ENCODE data around the gene HECTD2.
"Not testable (repeated sequence)": the region's sequence is repeated elsewhere in the genome, so short reads cannot be mapped to it uniquely, and the experiment has no call there.

HECTD2 gene

DNA sequence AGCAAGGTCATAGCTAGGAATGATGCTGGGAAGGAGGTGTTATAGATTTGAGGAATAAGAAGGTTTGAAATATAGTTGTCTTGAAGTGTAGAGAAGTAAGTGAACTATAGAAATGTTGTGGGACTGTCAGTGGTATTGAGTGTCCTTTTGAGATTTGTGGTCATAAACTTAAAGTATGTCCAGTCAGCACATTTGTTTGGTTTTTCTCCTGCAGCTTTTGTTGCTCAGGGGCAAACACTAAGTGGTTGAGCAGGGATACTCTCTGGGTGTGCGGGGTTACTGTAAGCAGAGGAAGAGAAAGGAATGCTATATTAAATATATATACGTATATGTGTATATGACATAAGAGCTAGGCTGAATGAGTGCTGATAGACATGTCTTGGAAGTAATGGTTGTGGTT is 67.1 kb downstream of the HECTD2 start:
- DNase-seq, result no peak

DNA sequence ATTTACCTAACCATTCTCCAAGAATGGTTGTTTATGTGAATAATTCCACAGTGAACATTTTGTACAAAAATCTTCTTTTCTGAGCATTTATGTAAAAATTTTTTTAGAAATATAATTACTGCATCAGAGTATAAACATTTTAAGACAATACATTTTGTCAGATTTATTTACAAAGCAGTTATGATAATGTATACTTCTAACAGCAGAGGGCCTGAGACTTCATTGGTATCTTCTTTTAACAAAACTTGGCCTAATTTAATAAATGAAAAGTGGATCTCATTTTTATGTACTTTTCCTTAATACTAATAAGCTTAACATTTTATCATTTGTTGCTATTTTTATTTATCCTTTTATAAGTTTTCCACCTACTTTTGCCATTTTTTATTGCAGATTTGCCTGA is 69.4 kb downstream of the HECTD2 start:
- DNase-seq, result no peak

DNA sequence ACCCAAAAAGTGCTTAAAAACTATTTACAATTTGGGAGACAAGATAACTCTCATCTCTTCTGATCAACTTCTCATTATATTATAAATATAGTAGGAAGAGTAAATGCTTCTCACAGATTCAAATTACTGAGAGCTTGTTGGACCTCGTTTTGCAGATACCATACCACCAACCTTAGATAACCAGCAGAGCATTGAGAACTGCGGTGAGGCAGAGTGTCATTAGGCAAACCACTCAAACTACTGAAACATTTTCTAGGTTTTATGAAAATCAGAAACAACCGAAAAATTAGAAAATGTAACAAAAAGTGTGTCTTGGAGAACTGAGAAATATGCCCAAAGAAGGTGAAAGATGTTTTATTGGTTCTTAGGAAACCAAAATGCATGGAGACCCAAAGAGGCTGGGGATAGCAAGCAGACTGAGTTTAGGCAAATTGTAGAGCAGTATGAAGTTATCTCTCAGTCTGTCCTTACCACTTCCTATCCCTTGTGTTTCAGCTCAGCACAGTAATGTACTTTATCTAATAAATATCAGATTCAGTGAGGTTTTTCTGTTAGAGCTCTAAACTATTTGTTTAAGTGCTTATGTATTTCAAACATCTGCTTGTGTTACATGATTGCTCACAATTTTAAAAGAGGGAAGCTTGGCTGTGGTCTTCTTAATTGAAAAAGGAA is 77.9 kb downstream of the HECTD2 start:
- no peak for DNase-seq

DNA sequence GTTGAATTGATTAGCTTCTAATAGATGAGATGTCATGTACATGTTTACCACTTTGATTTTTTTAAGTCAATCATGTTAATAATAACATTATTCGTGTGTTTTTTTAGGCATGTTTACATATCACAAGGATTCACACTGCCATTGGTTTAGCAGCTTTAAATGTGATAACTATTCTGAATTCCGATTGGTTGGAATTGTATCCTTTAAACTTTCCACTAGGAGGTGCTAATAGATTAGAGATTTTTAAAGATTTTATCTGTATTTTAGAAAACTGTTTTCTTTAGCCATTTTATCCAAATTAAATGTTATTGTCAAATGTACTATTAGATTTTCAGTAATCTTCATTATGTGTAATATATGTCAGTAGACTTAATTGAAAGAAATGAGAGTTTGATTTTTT is 83.2 kb downstream of the HECTD2 start:
- peak; percentile 64 for DNase-seq

DNA sequence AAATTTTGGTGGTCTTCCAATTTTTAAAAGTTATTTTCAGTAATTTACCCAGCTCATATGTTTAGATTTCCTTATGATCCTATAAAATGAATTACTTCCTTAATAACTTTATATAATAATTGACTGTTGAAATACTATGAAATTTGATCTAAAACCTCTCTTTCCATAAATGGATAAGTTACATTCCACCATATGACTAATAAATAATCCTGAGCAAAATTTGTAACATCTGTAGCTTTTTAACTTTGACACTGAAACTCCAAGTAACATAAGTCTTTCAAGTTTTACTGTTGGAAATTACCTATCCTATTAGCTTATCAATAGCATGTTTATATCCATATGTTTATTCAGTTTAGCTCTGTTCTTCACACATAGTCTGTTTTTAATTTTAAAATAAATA is 85.3 kb downstream of the HECTD2 start:
- peak; percentile 40 for DNase-seq

DNA sequence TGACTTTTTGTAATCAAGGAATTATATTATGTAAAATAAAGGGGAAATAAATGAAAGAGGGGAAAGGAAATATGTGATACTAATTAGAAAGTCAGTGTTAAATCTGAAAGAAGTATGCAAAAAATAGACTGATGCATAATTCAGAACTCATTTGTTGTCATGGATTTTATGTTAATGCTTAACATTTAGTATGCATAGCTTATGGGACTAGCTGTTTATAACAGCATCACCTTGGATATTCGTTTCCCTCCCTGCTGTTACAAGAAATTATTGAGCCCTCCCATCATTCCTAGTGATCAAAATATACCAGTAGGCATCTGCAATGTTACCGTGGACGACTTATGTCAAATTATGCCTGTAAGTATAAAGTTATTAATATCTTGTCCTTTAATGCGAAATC is 85.9 kb downstream of the HECTD2 start:
- DNase-seq, result no peak

DNA sequence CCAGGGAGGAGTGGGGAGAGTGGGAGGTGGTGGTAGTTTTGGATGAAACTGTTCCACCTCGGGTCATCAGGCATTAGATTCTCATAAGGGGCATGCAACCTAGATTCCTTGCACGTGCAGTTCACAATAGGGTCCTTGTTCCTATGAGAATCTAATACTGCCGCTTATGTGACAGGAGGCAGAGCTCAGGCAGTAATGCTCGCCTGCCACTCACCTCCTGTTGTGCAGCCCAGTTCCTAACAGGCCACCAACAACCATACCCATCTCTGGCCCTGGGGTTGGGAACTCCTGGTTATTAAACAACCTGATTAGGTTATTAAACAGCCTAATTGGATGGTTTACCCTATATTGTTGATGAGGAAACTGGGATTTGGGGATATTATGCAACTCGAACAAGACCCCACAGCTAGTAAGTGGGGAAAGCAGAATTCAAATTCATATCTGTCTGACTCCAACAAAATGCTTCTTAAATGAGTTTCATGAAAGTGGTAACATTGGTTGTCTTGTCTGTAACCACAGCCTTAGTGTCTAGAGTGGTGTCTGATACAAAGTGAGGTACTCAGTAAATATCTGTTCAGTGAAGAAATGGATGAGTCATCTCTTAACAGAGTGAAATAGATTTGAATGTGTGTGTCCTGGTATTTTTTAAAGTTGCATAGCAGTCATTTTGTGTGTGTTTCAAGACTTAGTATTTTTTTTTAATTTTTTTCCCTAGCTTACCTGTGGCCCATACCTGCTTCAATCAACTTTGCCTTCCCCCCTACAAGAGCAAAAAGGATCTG is 101.6 kb downstream of the HECTD2 start:
- DNase-seq, result peak; percentile 94

DNA sequence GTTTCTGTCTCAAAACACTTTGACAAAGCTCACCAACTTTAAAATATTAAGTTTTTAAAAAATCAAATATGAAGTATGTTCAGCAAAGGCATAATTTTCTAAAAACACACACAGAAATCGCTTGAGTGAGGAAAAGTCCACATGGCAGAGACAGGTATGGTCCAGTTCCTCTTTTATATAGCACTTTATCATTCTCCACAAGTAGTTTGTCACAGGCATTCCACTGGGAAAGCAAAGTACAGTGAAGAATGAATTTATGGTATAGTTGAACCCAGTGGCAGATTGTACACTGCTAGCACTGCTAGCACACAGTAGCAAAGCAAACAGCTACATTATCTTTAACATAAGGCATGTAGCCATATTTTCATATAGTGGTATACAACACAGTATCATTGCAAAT is 102.3 kb downstream of the HECTD2 start:
- DNase-seq, result no peak

DNA sequence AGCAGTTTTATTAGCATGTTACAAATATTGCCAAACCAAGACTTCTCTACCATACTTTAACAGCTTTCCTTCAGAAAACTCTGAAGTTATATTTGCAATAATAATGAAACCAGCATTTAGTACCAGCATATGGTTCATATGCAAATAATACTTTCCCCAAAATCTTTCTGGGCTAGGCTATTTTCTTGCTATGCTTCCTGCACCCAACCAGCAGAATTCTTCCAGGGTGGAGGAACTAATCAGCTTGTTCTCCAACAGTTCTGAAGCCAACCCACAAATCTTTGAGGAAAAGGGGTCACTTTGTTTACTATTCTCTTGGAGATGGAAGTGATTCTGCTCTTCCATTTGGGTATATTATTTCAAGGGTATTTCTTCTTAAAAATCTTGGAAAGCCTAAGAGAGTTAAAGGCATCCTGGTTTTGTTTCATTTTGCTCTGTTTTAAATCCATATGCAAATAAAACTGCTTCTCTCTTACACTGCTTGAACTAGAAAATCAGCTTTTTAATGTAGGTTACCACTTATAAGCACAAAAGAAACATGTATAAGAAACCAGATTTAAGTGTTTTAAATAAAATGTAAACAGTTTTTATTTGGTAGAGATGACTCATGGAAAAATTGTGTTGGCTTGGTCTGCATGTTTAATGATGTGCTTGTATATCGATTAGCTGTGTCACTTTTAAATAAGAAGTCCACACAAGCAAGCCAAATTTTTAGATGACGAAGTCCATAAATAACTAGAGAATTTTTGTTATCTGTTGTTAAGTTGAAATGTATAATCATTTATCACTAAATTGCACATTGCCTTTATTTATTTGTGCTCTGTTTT is 103.7 kb downstream of the HECTD2 start:
- DNase-seq, result no peak

DNA sequence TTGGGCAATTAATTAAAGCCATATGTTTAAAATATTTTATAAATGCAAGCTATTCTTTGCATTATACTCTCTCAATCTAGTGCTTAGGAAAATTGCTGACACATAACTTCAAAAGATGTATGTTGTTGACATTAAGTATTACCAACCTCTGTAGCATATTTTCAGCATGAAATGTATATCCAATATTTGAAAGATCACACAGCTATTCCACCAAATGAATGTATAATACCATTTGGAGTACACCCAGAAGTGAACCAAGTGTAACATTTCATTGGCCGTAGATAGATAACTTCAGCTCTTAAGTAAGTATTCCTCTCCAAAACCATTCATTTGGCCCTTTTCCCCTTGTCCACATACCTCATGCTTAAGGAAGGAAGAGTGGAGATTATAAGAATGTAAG is 104.6 kb downstream of the HECTD2 start:
- DNase-seq, result peak; percentile 92

DNA sequence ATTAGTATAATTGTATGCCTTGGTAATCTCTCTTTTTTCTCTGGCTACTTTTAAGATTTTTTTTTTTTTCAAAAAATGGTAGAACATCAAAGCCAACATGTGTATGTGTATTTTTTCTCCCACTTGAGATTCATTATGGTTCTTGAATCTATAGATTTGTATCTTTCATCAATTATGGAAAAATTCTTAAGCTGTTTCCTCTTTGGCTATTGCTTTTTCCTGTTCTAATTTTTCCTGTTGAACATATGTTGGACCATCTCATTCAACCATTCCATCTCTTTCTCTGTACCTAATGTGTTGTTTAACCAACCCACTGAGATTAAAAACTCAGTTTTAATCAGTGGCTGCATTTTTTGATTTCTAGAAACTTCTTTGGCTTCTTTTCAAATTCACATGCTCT is 107.2 kb downstream of the HECTD2 start:
- DNase-seq, result no peak

DNA sequence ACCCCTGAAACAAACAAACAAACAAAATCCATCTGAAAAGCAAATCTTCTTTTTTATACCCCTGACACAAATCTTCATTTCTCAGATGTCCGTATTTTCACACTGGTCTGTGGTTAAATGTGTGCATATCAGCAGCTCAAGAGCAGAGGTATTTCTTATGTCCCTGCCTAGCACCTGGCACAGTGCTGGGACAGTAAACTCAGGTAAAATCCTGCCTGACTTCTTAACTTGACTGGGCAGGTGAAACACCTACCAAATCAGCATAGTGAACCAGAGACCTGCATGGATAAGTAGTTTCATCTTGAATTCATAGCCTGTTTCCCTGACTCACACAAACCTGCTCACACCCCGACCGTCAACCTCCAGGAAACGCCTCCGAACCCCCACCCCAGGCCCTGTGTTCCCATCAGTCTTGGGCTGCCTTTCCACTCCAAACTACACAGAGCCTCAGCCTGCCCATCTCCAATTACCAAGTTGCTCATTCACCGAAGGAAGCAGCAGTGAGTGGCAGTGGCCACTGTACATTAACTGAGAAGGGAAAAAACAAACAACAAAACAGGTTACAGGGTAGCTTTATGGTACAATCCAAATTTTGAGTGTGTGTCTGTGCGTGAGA is 109.9 kb downstream of the HECTD2 start:
- DNase-seq, result no peak

DNA sequence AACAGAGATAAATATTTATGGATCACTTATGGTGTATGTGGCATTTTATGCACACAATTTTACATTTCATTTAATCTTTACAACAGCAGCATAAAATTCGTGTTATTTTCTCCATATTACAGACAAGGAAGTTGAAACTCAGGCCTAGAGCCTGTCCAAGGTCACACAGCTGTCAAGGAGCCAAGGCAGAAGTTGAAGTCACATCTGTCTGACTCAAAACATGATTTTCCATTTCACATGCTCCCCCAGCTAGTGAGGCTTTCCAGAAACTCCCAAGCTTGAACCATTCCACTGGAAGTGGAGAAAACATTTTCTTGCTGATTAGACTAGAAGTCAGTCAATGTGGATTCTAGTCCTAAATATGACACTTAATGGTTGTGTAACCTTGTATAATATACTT is 110.5 kb downstream of the HECTD2 start:
- no peak for DNase-seq

DNA sequence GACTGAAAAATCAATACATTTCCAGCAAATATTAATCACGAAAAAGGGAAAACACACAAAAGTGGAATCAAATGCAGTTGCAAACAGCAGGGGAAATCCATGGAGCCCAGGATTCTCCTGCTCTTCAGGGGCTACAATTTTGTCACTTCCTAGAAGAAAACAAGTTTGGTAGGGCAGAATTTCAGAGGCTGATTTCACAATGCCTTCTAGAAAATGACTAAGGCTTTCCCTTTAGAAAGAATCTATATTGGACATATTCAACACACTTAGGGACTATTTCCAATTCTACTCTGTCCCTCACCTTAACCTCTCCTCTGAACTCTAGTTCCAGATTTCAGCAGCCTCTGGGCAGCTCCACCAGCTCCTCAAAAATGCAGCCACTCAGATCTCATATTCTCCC is 111.3 kb downstream of the HECTD2 start:
- DNase-seq, result no peak

DNA sequence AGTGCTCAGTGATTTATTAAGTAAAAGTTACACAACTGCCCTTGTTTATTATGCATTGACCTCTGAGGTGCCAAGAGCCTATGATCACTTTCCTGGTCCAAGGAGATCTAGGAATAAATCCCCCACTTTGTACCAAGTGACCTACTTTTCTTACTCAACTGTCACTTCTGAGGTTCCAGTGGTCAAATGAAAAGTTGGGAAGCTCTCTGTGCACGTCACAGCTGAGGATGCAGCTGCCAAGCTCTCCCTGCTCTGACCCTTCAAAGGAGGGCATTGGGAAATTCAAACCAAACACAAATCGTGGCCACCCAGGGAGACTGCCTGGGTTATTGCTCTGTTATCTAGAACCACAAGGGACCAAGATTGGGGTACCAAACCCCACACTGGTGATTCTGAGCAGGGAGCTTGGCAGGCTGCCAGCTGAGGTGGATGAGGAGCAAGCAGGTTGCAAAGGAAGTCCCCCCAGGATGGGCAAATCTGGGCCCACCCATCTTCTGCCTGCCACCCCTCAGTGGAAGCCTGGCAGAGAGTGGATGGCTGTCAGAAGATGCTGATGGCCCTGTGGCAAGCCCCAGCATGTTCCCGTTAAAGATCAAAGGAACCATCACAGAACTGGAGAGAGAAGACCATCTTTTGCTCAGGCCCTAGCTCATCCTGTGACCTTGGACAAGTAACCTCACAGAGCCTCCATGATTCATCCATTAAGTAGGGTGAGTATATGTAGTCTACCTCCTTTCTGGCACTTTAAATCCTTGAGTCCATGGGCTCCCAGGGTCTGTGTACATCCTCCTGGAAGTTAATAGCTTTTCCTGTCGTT is 116.0 kb downstream of the HECTD2 start:
- DNase-seq, result no peak

DNA sequence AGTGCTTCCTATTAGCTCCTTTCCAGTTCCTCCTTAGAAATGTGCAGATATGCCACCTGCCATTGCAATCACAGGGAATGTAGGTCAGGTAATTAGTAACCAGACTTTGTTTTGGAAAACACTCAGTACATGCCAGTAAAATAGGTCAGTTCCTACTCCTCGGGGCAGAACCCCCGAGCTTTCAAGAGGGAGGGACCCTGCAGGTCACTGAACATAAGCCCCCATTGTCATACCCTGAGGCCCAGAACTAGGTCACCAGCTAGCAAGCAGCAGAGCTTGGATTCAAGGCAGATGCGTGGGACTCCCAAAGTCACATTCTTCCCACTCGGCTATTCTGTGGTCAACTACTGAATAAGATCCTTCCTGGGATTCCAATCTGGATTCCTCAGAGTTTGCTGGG is 117.9 kb downstream of the HECTD2 start:
- DNase-seq, result peak; percentile 35

DNA sequence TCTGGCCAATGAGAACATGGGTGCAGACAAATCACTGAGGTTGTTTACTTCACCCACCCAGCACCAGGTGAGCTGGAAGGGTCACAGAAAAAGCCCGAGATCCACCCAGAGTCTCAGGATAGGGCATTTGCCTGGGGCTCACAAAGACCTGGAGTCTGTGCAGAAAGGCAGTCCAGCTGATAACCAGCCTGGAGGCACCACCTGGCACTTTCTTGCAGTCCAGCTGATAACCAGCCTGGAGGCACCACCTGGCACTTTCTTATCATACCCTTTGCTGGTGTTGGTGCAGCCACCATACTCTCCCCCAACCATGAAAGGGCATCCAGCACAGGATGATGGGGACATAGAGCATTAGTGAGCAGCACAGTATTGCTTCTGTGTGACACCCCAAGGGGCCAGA is 118.6 kb downstream of the HECTD2 start:
- DNase-seq, result no peak

DNA sequence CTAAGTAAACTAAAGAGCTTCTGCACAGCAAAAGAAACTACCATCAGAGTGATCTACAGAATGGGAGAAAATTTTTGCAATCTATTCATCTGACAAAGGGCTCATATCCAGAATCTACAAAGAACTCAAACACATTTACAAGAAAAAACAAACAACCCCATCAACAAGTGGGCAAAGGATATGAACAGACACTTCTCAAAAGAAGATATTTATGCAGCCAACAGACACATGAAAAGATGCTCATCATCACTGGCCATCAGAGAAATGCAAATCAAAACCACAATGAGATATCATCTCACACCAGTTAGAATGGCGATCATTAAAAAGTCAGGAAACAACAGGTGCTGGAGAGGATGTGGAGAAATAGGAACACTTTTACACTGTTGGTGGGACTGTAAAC is 124.6 kb downstream of the HECTD2 start:
- DNase-seq, result not testable (repeated sequence)

DNA sequence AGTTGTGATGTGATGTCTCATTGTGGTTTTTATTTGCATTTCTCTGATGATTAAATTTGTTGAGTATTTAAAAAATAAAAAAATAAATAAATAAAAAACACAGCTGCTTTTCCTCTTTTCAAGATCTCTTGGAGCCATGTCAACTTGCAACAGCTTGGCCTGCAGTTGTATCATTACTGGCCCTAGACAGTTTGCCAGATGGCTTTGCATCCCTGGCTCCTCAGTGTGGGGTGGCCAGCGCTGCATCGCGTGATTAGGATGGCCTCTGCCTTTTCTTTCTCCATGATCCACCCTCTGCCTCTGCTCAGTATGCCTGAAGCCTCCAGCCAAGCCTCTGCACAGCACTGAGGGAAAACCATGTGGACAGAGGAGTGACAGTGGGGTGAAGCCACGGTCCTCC is 126.0 kb downstream of the HECTD2 start:
- DNase-seq, result peak; percentile 34

DNA sequence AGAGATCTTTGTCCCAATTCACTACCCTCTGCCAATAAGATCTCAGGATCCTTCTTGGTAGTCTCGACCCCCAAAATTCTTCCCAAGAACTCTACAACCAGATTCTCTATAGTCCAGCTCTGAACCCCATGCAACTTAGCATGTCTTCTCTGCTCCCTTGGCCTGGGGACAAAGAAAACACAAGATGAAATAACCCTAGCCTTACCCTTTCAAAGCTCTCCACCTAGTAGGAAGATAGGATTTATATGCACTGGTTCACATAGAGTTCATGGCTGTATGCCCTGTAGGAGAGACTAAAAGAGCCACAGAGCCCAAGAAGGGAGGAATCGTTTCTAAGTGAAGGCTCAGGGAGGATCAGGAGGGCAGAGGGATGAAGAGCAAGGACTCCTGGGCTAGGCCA is 126.6 kb downstream of the HECTD2 start:
- no peak for DNase-seq

DNA sequence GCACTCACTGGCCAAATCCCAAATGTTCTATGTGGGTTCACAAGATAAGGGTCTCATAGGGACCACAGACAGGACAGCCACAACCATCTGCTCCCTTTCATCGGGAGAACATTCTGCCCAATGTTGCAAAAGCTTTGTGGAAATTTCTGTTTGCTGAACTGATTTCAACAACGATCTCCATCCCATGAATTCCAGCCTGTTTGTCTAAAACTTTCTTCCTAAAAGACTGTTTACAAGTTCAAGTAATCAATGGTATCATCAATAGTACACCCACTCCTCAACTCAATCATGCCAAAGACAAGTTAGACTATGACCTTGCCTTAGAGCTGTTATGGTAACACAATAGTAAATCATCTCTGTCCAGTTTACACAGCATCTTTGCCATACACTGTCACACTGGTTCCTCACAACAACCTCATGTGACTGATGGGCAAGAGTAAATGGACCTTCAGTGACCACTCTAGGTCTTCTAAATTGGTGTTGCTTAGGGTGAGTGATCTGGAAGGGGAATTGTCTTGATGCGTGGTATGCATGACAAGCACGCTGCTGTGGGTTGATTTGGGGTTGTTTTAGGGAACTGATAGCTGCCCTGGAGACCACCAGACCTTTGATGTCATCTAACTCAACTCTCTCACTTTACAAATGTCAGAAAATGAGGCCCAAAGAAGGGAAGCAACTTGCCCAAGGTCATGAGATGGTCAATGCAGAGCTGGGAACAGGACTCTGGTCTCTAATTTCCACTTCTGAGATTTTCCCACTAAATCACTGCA is 127.7 kb downstream of the HECTD2 start:
- DNase-seq, result no peak

Measured in fibroblast of skin of scalp (primary cell).